ENCODE data around the gene ADARB2. TPM values are rescaled to one million over a fixed set of nuclear protein-coding genes. Genes with fewer than 3 reads are reported as not detected.
A peak's percentile ranks its signal among the peaks of the same experiment; 100 is the strongest.
"Not testable (repeated sequence)": the region's sequence is repeated elsewhere in the genome, so short reads cannot be mapped to it uniquely, and the experiment has no call there.

Gene ADARB2
- total RNA-seq, 3 donors from 2014 or later: 0.03 to 0.05 TPM; not detected in 1

GRCh38 chr10:1472178-1472958 is 265.0 kb downstream of the ADARB2 start:
- no peak for ATAC-seq
- DNase-seq: no peak
- Mint-ChIP-seq H3K36me3 (ENCODE audit: insufficient read depth) (no peaks in the 10 kb centered on the region), H3K27me3 (ENCODE audit: low read depth) (peaks cover 14% of the 10 kb centered on the region), H3K4me3 (no peak overlapping the region), H3K9me3 (no peaks in the 10 kb centered on the region), H3K4me1 (ENCODE audit: low read depth) (no peaks in the 10 kb centered on the region)

DNA sequence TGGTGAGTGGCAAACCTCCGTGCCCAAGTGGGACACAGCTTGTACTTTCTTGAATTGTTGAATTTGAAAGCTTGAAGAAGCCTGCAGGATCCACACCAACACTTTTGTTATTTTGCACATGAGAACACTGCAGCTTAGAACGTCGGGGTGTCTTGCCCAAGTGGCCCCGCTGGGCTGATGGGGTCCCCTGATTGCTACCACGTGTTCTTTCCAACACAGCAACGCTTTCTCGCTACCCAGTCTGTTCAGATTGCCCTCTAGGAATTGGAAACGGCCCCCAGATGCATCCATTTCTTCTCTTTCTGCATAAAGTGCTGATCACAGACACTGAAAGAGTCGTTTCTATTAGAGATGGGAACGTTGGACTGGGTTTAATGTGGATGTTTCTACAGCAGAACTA is 268.5 kb downstream of the ADARB2 start:
- Mint-ChIP-seq H3K27me3 (ENCODE audit: low read depth) (peaks cover 16% of the 10 kb centered on the region), H3K36me3 (ENCODE audit: insufficient read depth) (no peaks in the 10 kb centered on the region), H3K4me1 (ENCODE audit: low read depth) (no peaks in the 10 kb centered on the region), H3K4me3 (no peak overlapping the region), H3K9me3 (no peaks in the 10 kb centered on the region)
- ATAC-seq (no peak), DNase-seq (no peak)

GRCh38 chr10:1467334-1468076 is 269.8 kb downstream of the ADARB2 start:
- no peaks in the 10 kb centered on the region for H3K9me3 Mint-ChIP-seq
- peaks cover 2% of the 10 kb centered on the region for H3K4me1 Mint-ChIP-seq (ENCODE audit: low read depth)
- DNase-seq (no peak), ATAC-seq (no peak)
- peaks cover 14% of the 10 kb centered on the region for H3K27me3 Mint-ChIP-seq (ENCODE audit: low read depth)
- H3K4me3 Mint-ChIP-seq: no peak overlapping the region
- H3K36me3 Mint-ChIP-seq (ENCODE audit: insufficient read depth): no peaks in the 10 kb centered on the region

GRCh38 chr10:1465993-1466764 is 271.1 kb downstream of the ADARB2 start:
- H3K4me1 Mint-ChIP-seq (ENCODE audit: low read depth): peaks cover 2% of the 10 kb centered on the region
- no peaks in the 10 kb centered on the region for H3K9me3 Mint-ChIP-seq
- ATAC-seq (no peak), DNase-seq (no peak)
- no peaks in the 10 kb centered on the region for H3K36me3 Mint-ChIP-seq (ENCODE audit: insufficient read depth)
- no peak overlapping the region for H3K4me3 Mint-ChIP-seq
- H3K27me3 Mint-ChIP-seq (ENCODE audit: low read depth): peaks cover 10% of the 10 kb centered on the region

- Mint-ChIP-seq H3K36me3 (ENCODE audit: insufficient read depth) (no peaks in the 10 kb centered on the region), H3K4me1 (ENCODE audit: low read depth) (peaks cover 2% of the 10 kb centered on the region), H3K27me3 (ENCODE audit: low read depth) (peaks cover 10% of the 10 kb centered on the region), H3K9me3 (no peaks in the 10 kb centered on the region), H3K4me3 (no peak overlapping the region)
- DNase-seq (no peak), ATAC-seq (peak in 1 of 2 donors; percentile 30)
These were observed 271.9 kb downstream of the ADARB2 start for GRCh38 chr10:1465418-1465911.

DNA sequence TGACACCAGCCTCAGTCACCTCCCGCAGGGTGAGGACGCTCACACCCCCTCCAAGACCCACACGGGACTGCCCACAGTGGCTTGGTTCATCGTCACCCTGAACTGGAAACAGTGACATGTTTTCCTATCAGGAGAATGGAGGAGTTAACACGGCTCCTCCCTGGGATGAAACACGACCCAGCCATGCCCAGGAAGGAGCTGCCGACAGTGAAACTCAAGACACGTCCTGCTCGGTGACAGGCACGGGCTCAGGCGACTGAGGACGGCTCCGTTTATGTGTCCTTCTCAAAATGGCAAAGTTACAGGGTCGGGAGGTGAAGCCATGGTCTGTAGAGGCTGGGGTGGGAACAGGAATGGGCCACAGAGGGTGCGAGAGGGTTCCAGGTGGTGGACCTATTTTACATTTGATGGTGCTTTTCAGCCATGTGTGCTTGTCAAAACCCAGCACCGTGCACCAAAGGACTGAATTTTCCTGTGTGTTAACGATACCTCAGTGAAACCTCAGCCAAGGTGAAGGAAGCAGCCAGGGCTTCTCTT is 272.4 kb downstream of the ADARB2 start:
- H3K4me1 Mint-ChIP-seq (ENCODE audit: low read depth): peaks cover 2% of the 10 kb centered on the region
- H3K36me3 Mint-ChIP-seq (ENCODE audit: insufficient read depth): no peaks in the 10 kb centered on the region
- H3K27me3 Mint-ChIP-seq (ENCODE audit: low read depth): peaks cover 10% of the 10 kb centered on the region
- no peaks in the 10 kb centered on the region for H3K9me3 Mint-ChIP-seq
- H3K4me3 Mint-ChIP-seq: no peak overlapping the region
- ATAC-seq: no peak
- no peak for DNase-seq

DNA sequence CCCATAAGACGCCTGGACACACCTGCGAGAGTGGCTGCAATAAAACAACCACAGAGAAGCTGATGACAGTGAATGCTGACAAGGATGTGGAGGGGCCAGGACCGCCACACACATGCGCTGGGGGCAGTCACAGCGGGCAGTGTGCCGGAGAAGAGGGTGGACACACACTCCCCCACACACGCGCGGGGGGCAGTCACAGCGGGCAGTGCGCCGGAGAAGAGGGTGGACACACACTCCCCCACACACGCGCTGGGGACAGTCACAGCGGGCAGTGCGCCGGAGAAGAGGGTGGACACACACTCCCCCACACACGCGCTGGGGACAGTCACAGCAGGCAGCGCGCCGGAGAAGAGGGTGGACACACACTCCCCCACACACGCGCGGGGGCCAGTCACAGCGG is 273.4 kb downstream of the ADARB2 start:
- H3K27me3 Mint-ChIP-seq (ENCODE audit: low read depth); H3K9me3 Mint-ChIP-seq; ATAC-seq; H3K4me1 Mint-ChIP-seq (ENCODE audit: low read depth); H3K36me3 Mint-ChIP-seq (ENCODE audit: insufficient read depth); H3K4me3 Mint-ChIP-seq; DNase-seq: not testable (repeated sequence)

- peaks cover 2% of the 10 kb centered on the region for H3K4me1 Mint-ChIP-seq (ENCODE audit: low read depth)
These were observed 274.2 kb downstream of the ADARB2 start for GRCh38 chr10:1462994-1463633.

DNA sequence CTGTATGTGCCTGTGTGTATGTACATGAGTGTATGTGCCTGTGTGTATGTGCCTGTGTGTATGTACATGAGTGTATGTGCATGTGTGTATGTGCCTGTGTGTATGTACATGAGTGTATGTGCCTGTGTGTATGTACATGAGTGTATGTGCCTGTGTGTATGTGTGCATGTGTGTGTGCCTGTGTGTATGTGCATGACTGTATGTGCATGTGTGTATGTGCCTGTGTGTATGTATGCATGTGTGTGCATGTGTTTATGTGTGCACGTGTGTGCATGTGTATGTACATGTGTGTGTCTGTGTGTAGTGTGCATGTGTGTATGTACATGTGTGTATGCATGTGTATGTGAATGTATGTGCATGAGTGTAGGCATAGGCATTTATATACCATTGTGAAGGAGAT is 274.8 kb downstream of the ADARB2 start:
- no peaks in the 10 kb centered on the region for H3K9me3 Mint-ChIP-seq
- no peak for ATAC-seq
- H3K4me3 Mint-ChIP-seq: no peak overlapping the region
- peaks cover 2% of the 10 kb centered on the region for H3K4me1 Mint-ChIP-seq (ENCODE audit: low read depth)
- H3K27me3 Mint-ChIP-seq (ENCODE audit: low read depth): peaks cover 13% of the 10 kb centered on the region
- no peaks in the 10 kb centered on the region for H3K36me3 Mint-ChIP-seq (ENCODE audit: insufficient read depth)
- DNase-seq: no peak

More at GRCh38 chr10:1462994-1463633, 274.2 kb downstream of the ADARB2 start:
- peaks cover 10% of the 10 kb centered on the region for H3K27me3 Mint-ChIP-seq (ENCODE audit: low read depth)
- no peak overlapping the region for H3K4me3 Mint-ChIP-seq
- no peak for ATAC-seq
- no peaks in the 10 kb centered on the region for H3K36me3 Mint-ChIP-seq (ENCODE audit: insufficient read depth)
- no peaks in the 10 kb centered on the region for H3K9me3 Mint-ChIP-seq
- DNase-seq: no peak

- H3K4me3 Mint-ChIP-seq: no peak overlapping the region
- peaks cover 2% of the 10 kb centered on the region for H3K4me1 Mint-ChIP-seq (ENCODE audit: low read depth)
- H3K36me3 Mint-ChIP-seq (ENCODE audit: insufficient read depth): no peaks in the 10 kb centered on the region
- H3K9me3 Mint-ChIP-seq: no peaks in the 10 kb centered on the region
- DNase-seq (no peak), ATAC-seq (no peak)
- H3K27me3 Mint-ChIP-seq (ENCODE audit: low read depth): peaks cover 11% of the 10 kb centered on the region
These were observed 275.3 kb downstream of the ADARB2 start for GRCh38 chr10:1462032-1462431.

DNA sequence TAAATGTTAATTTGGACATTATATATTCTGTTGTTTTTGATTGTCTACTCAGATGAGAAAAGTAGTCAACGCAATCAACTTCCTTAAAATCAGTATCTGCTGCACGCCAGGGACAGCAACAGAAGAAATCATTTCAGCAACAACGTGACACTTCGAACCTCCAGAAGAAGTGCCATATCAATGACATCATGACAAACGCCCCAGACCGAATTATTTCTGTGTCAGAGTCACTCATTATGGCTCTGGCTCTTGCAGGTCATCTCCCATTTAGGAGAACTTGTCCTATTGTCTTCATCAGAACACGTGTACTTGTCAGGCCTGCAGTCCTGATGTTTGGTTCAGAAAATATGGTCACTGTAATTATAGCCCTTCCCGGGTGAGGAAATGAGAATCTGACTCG is 276.3 kb downstream of the ADARB2 start:
- ATAC-seq: no peak
- Mint-ChIP-seq H3K36me3 (ENCODE audit: insufficient read depth) (no peaks in the 10 kb centered on the region), H3K4me1 (ENCODE audit: low read depth) (peaks cover 2% of the 10 kb centered on the region), H3K27me3 (ENCODE audit: low read depth) (peaks cover 9% of the 10 kb centered on the region), H3K9me3 (no peaks in the 10 kb centered on the region), H3K4me3 (no peak overlapping the region)
- DNase-seq: no peak

- DNase-seq; H3K4me3 Mint-ChIP-seq; ATAC-seq; H3K36me3 Mint-ChIP-seq (ENCODE audit: insufficient read depth); H3K27me3 Mint-ChIP-seq (ENCODE audit: low read depth); H3K9me3 Mint-ChIP-seq; H3K4me1 Mint-ChIP-seq (ENCODE audit: low read depth): not testable (repeated sequence)
These were observed 277.7 kb downstream of the ADARB2 start for GRCh38 chr10:1459664-1460063.

- no peaks in the 10 kb centered on the region for H3K36me3 Mint-ChIP-seq (ENCODE audit: insufficient read depth)
- no peak for DNase-seq
- H3K4me1 Mint-ChIP-seq (ENCODE audit: low read depth): peaks cover 7% of the 10 kb centered on the region
- H3K9me3 Mint-ChIP-seq: peaks cover 3% of the 10 kb centered on the region
- ATAC-seq: no peak
- no peak overlapping the region for H3K4me3 Mint-ChIP-seq
- peaks cover 23% of the 10 kb centered on the region for H3K27me3 Mint-ChIP-seq (ENCODE audit: low read depth)
These were observed 282.4 kb downstream of the ADARB2 start for GRCh38 chr10:1454951-1455350.

GRCh38 chr10:1454428-1454827 is 282.9 kb downstream of the ADARB2 start:
- no peak for DNase-seq
- no peak overlapping the region for H3K4me3 Mint-ChIP-seq
- ATAC-seq: peak in 1 of 2 donors; percentile 25

More at GRCh38 chr10:1454428-1454827, 282.9 kb downstream of the ADARB2 start:
- Mint-ChIP-seq H3K36me3 (ENCODE audit: insufficient read depth) (no peaks in the 10 kb centered on the region), H3K27me3 (ENCODE audit: low read depth) (peaks cover 25% of the 10 kb centered on the region), H3K9me3 (peaks cover 3% of the 10 kb centered on the region), H3K4me1 (ENCODE audit: low read depth) (peaks cover 7% of the 10 kb centered on the region)
